H1 (cell line): ENCODE measurements around the gene HSF4. TPM values are rescaled to one million over a fixed set of nuclear protein-coding genes. Genes with fewer than 3 reads are reported as not detected.

Experiments used
- CTCF ChIA-PET: fragments of 300-600 bp; sonication (Branson Sonifier 250); formaldehyde crosslinking; loops from one replicate; lab custom pipeline; 2021; ENCODE audit not compliant: partially characterized antibody; lab: Charles Lee
- POLR2A ChIA-PET: fragments of 300-600 bp; sonication (Branson Sonifier 250); formaldehyde crosslinking; loops from one replicate; lab custom pipeline; 2021; ENCODE audit warnings: inconsistent platforms; ENCODE audit not compliant: partially characterized antibody; lab: Charles Lee
- DNase-seq, 2 experiments: peaks; one replicate each; pipeline versions ENCODE4 v3.0.0 to v3.0.0-alpha.2; 2010 to 2022; ENCODE audit warnings: low spot score in 2 of 2, low read depth in 1 of 2, mixed read lengths in 1 of 2
- FAIRE-seq: peaks from 2 replicates; lab custom pipeline; 2011; peaks lifted over from hg19 to GRCh38; lab: Jason Lieb, UNC
- H2AFZ ChIP-seq: 2 replicates; pipeline ENCODE4 v1.8.1; 2012; ENCODE audit warnings: low read length, inconsistent platforms
- H2AK5ac ChIP-seq: 2 replicates; pipeline ENCODE4 v1.6.1; 2013; ENCODE audit warnings: low read depth, low read length
- H2BK120ac ChIP-seq: replicated peaks from 2 replicates; pipeline ENCODE3; 2013; ENCODE audit warnings: low read depth, low read length, inconsistent platforms
- H2BK12ac ChIP-seq: 2 replicates; pipeline ENCODE4 v1.6.1; 2013; ENCODE audit warnings: low read depth, low read length
- H2BK15ac ChIP-seq: 2 replicates; pipeline ENCODE4 v1.6.1; 2013; ENCODE audit warnings: low read length
- H2BK20ac ChIP-seq: 2 replicates; pipeline ENCODE4 v1.6.1; 2013; ENCODE audit warnings: low read length
- H2BK5ac ChIP-seq: 2 replicates; pipeline ENCODE4 v1.6.1; 2013; ENCODE audit warnings: low read depth, low read length
- H3K14ac ChIP-seq: 2 replicates; pipeline ENCODE4 v1.6.1; 2013; ENCODE audit warnings: inconsistent platforms; ENCODE audit not compliant: insufficient read length
- H3K18ac ChIP-seq: 2 replicates; pipeline ENCODE4 v1.6.1; 2013; ENCODE audit warnings: low read length; ENCODE audit errors: extremely low read depth
- H3K23ac ChIP-seq: 2 replicates; pipeline ENCODE4 v1.6.1; 2013; ENCODE audit warnings: inconsistent platforms; ENCODE audit not compliant: insufficient read length
- H3K23me2 ChIP-seq: 2 replicates; pipeline ENCODE4 v1.6.1; 2013; ENCODE audit warnings: low read depth, low read length
- H3K27ac ChIP-seq: 2 replicates; pipeline ENCODE4 v1.6.1; 2011; ENCODE audit warnings: low read depth, low read length, inconsistent platforms
- H3K27me3 ChIP-seq, 4 experiments: replicated peaks in 1 of 4; 1 replicate in 1 of 4; 2 replicates in 3 of 4; pipeline versions ENCODE4 v1.6.1 to v1.8.1; 2011 to 2013; ENCODE audit warnings: low read length in 3 of 4, mild to moderate bottlenecking in 3 of 4, inconsistent platforms in 2 of 4, mixed read lengths in 2 of 4, moderate library complexity in 1 of 4; ENCODE audit not compliant: control insufficient read depth in 3 of 4, insufficient read depth in 3 of 4; ENCODE audit errors: extremely low read depth in 1 of 4
- H3K36me3 ChIP-seq, 4 experiments: 2 replicates each; pipeline versions ENCODE4 v1.6.1 to v1.8.1; 2011 to 2013; ENCODE audit warnings: mild to moderate bottlenecking in 4 of 4, low read length in 3 of 4, moderate library complexity in 2 of 4, control low read depth in 1 of 4, inconsistent platforms in 1 of 4; ENCODE audit not compliant: insufficient read depth in 4 of 4, control insufficient read depth in 2 of 4
- H3K4ac ChIP-seq: replicated peaks from 2 replicates; pipeline ENCODE3; 2013; ENCODE audit warnings: low read length, low read depth, mixed read lengths, inconsistent platforms; ENCODE audit not compliant: insufficient read length
- H3K4me1 ChIP-seq, 4 experiments: replicated peaks in 1 of 4; 1 replicate in 1 of 4; 2 replicates in 3 of 4; pipeline versions ENCODE4 v1.6.1 to v1.8.1; 2011 to 2013; ENCODE audit warnings: low read length in 3 of 4, inconsistent platforms in 2 of 4, mixed read lengths in 1 of 4; ENCODE audit not compliant: insufficient read depth in 4 of 4, control insufficient read depth in 3 of 4
- H3K4me2 ChIP-seq, 2 experiments: 2 replicates each; pipeline versions ENCODE4 v1.6.1 to v1.8.1; 2011 to 2013; ENCODE audit warnings: low read depth in 2 of 2, low read length in 2 of 2, control low read depth in 1 of 2, inconsistent platforms in 1 of 2, mild to moderate bottlenecking in 1 of 2; ENCODE audit not compliant: insufficient read depth in 1 of 2
- H3K4me3 ChIP-seq, 4 experiments: fragments of 200-600, 300-600 bp in 1 of 4; sonication (generic), shearing (Covaris generic), sonication (Bioruptor Twin) in 1 of 4; 2 replicates each; pipeline versions ENCODE4 v1.5.1 to v1.8.1; 2011 to 2016; ENCODE audit warnings: low read length in 4 of 4, low read depth in 3 of 4, control low read depth in 2 of 4, inconsistent platforms in 2 of 4, mild to moderate bottlenecking in 2 of 4, mixed read lengths in 1 of 4, moderate library complexity in 1 of 4; ENCODE audit not compliant: insufficient read depth in 2 of 4; ENCODE audit errors: extremely low read depth in 1 of 4
- H3K56ac ChIP-seq: replicated peaks from 2 replicates; pipeline ENCODE3; 2013; ENCODE audit warnings: low read depth, mild to moderate bottlenecking, mixed read lengths, low read length, inconsistent platforms; ENCODE audit not compliant: insufficient read length
- H3K79me1 ChIP-seq: 2 replicates; pipeline ENCODE4 v1.6.1; 2013; ENCODE audit warnings: low read depth, low read length, control low read depth
- H3K79me2 ChIP-seq, 2 experiments: 2 replicates each; pipeline versions ENCODE4 v1.6.1 to v1.8.1; 2012 to 2013; ENCODE audit warnings: low read length in 2 of 2, mild to moderate bottlenecking in 2 of 2, inconsistent platforms in 1 of 2; ENCODE audit not compliant: insufficient read depth in 2 of 2, control insufficient read depth in 1 of 2
- H3K9ac ChIP-seq, 4 experiments: replicated peaks in 1 of 4; 1 replicate in 1 of 4; 2 replicates in 3 of 4; pipeline versions ENCODE4 v1.6.1 to v1.8.1; 2011 to 2013; ENCODE audit warnings: low read depth in 3 of 4, low read length in 3 of 4, control low read depth in 2 of 4, mild to moderate bottlenecking in 2 of 4, moderate library complexity in 2 of 4, inconsistent platforms in 1 of 4; ENCODE audit errors: extremely low read depth in 1 of 4
- H3K9me3 ChIP-seq, 2 experiments: 2 replicates each; pipeline versions ENCODE4 v1.6.1 to v1.8.1; 2012 to 2013; ENCODE audit warnings: mild to moderate bottlenecking in 2 of 2, moderate library complexity in 2 of 2, control low read depth in 1 of 2, inconsistent platforms in 1 of 2, low read depth in 1 of 2, low read length in 1 of 2, mixed read lengths in 1 of 2; ENCODE audit not compliant: insufficient read depth in 2 of 2
- H4K20me1 ChIP-seq, 2 experiments: replicated peaks in 1 of 2; 2 replicates each; pipeline versions ENCODE3 to v1.8.1; 2011 to 2013; ENCODE audit warnings: inconsistent platforms in 2 of 2, low read length in 2 of 2, mild to moderate bottlenecking in 1 of 2; ENCODE audit not compliant: insufficient read depth in 2 of 2, control insufficient read depth in 1 of 2
- H4K5ac ChIP-seq: 2 replicates; pipeline ENCODE4 v1.6.1; 2013; ENCODE audit warnings: low read length, low read depth, mixed read lengths, inconsistent platforms; ENCODE audit not compliant: insufficient read length
- H4K8ac ChIP-seq: 2 replicates; pipeline ENCODE4 v1.8.0; 2013; ENCODE audit warnings: mild to moderate bottlenecking, moderate library complexity, low read length, inconsistent platforms; ENCODE audit not compliant: insufficient read depth; ENCODE audit errors: extremely low read depth
- H4K91ac ChIP-seq: replicated peaks from 2 replicates; pipeline ENCODE3; 2013; ENCODE audit warnings: low read length, mixed read lengths, inconsistent platforms; ENCODE audit not compliant: insufficient read length
- BRCA1 ChIP-seq: IDR thresholded peaks from 2 replicates; pipeline ENCODE4 v1.6.1; 2012; ENCODE audit warnings: low read depth, low read length, improper control_type of control experiment
- CREB1 ChIP-seq: IDR thresholded peaks from 2 replicates; pipeline ENCODE4 v1.6.1; 2012; ENCODE audit warnings: inconsistent platforms
- EZH2 ChIP-seq: fragments of 200-600 bp; sonication (generic); IDR thresholded peaks from 2 replicates; pipeline ENCODE4 v1.7.1; 2012; ENCODE audit warnings: low read depth, mild to moderate bottlenecking, moderate library complexity, low read length, inconsistent platforms; ENCODE audit not compliant: severe bottlenecking
- GABPA ChIP-seq: IDR thresholded peaks from 2 replicates; pipeline ENCODE4 v1.6.1; 2011; ENCODE audit warnings: mild to moderate bottlenecking, low read length, moderate library complexity, borderline replicate concordance; ENCODE audit not compliant: insufficient read depth
- JUND ChIP-seq: IDR thresholded peaks from 2 replicates; pipeline ENCODE4 v1.6.1; 2011; ENCODE audit warnings: mild to moderate bottlenecking, improper control_type of control experiment, low read length
- KDM1A ChIP-seq: fragments of 200-600, 300-600 bp; sonication (generic); IDR thresholded peaks from 2 replicates; pipeline ENCODE4 v1.7.1; 2016; ENCODE audit warnings: mild to moderate bottlenecking, low read length, borderline replicate concordance
- NRF1 ChIP-seq: IDR thresholded peaks from 2 replicates; pipeline ENCODE4 v1.6.1; 2011; ENCODE audit warnings: mild to moderate bottlenecking, low read depth, low read length, improper control_type of control experiment
- POLR2AphosphoS5 ChIP-seq: IDR thresholded peaks from 2 replicates; pipeline ENCODE4 v1.6.1; 2011; ENCODE audit warnings: low read depth, low read length
- RAD21 ChIP-seq, 2 experiments: IDR thresholded peaks in 1 of 2; conservative IDR thresholded peaks in 1 of 2; 2 replicates each; pipeline ENCODE4 v1.6.1; 2011; ENCODE audit warnings: low read depth in 2 of 2, low read length in 2 of 2, improper control_type of control experiment in 1 of 2, inconsistent platforms in 1 of 2, mild to moderate bottlenecking in 1 of 2, moderate library complexity in 1 of 2
- RFX5 ChIP-seq: IDR thresholded peaks from 2 replicates; pipeline ENCODE4 v1.6.1; 2011; ENCODE audit warnings: low read depth, low read length, improper control_type of control experiment, borderline replicate concordance
- WGBS, 2 experiments: shearing (Covaris generic) in 1 of 2; methylation state at CpG; one replicate each; pipeline versions ENCODE4 v1.1.6 to v1.1.7; 2013 to 2015; ENCODE audit warnings: low lambda C conversion rate in 2 of 2, mixed read lengths in 2 of 2, inconsistent platforms in 1 of 2, low coverage in 1 of 2, missing lambda C conversion rate in 1 of 2; ENCODE audit not compliant: insufficient replicate concordance in 2 of 2, insufficient coverage in 1 of 2, insufficient read length in 1 of 2; ENCODE audit errors: extremely low coverage in 1 of 2, missing lambda C conversion rate in 1 of 2; 5-methylcytosine and 5-hydroxymethylcytosine counted together
- polyA plus RNA-seq, 7 experiments: library from polyadenylated mRNA; depleted of rRNA in 3 of 7; stranded (reverse) in 5 of 7; unstranded in 2 of 7; fragments of >200 nt in 5 of 7; fragments of 200-250 nt in 2 of 7; gene quantifications; 1 replicate in 5 of 7; 2 replicates in 1 of 7; 4 replicates in 1 of 7; pipeline versions ENCODE4 v1.2.1 to v1.2.3, GENCODE V29; 2011 to 2013; ENCODE audit warnings: missing spikeins in 2 of 7, mixed read lengths in 2 of 7
- total RNA-seq: library from RNA; stranded (reverse); fragmentation: NEBNext Ultra II Directional; extraction: Animal tissue kit (Norgen Biotek cat#: 25700); gene quantifications from 2 replicates; pipeline ENCODE4 v1.2.1, GENCODE V29; 2021
- TF ChIP-seq, protein P1 (sequence below), 3 experiments: IDR thresholded peaks; 1 replicate in 2 of 3; 2 replicates in 1 of 3; pipeline versions ENCODE4 v1.5.1 to v1.6.1; 2011; ENCODE audit warnings: low read length in 3 of 3, mild to moderate bottlenecking in 3 of 3, inconsistent platforms in 2 of 3, low read depth in 1 of 3, moderate library complexity in 1 of 3; ENCODE audit not compliant: insufficient read depth in 1 of 3; ENCODE audit errors: control extremely low read depth in 1 of 3

Gene HSF4
- total and polyA plus RNA-seq, 2 of the 8 experiments (the other 6 are each of a cell fraction or from before 2014, with no cell fraction given), result 0.14 TPM; not detected in 1

DNA sequence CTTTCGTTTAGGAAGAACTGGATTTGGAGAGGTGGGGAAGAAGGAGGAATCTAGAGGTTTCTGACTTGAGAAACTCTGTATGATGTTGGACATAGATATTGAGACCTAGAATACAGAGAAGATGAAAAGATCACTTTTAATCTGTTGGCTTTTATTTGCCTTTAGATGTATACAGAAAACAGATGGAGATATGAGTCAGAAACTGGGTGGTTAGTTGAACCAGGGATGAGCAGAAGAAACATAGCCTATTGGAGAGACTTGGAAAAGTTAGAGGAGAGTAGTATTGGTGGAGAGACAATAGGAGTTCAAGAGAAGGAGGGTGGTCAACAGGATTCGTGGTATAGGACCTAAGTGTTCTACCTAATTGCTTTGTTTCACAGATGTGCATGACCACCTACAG lies 49.8 kb upstream of the HSF4 start:
- H2BK12ac ChIP-seq, result no peak overlapping the region
- H3K56ac ChIP-seq, result no peak overlapping the region
- DNase-seq, result no peak
- H2BK20ac ChIP-seq, result no peak overlapping the region
- no peak overlapping the region for H3K4me2 ChIP-seq
- no peak overlapping the region for H3K23ac ChIP-seq
- no peak overlapping the region for H2BK5ac ChIP-seq
- H3K4me1 ChIP-seq, result 0 out of 7 replicates have a peak, but pooled peaks cover 0 to 2% (median 0%) of the 10 kb centered on the region in 4 experiments
- H3K79me1 ChIP-seq, result peaks cover 11% of the 10 kb centered on the region; the same call in 1 of the 2 replicates
- no peak overlapping the region for H3K4me3 ChIP-seq
- H4K5ac ChIP-seq, result no peak overlapping the region
- H3K14ac ChIP-seq, result no peak overlapping the region
- ChIA-PET CTCF (interaction anchor here (0.6 to 3.6 kb wide), 13 partner anchors 8 to 205 kb away, joined by 3 to 22 read pairs (median 3); partner anchors contain the start of gene B3GNT9), POLR2A (interaction anchor here (1.2 kb wide), 1 partner anchor 108 kb away, joined by 3 read pairs; no protein-coding TSS in a partner anchor)
- no peak overlapping the region for H3K27ac ChIP-seq
- 93 to 100% methylated on average over 1 to 2 of the region's 2 CpGs for WGBS, 2 experiments
- no peak for FAIRE-seq
- no peak overlapping the region for H2AFZ ChIP-seq
- H2BK15ac ChIP-seq, result no peak overlapping the region
- H2AK5ac ChIP-seq, result no peak overlapping the region
- no peak overlapping the region for H4K8ac ChIP-seq
- peaks cover 7 to 61% of the 10 kb centered on the region in 2 experiments; a peak in 3 of 4 replicates for H3K79me2 ChIP-seq
- H3K36me3 ChIP-seq, result no peaks in the 10 kb centered on the region
- H3K9ac ChIP-seq, result no peak overlapping the region
- no peak overlapping the region for H3K18ac ChIP-seq
- no peak overlapping the region for H3K4ac ChIP-seq
- no peak overlapping the region for H4K91ac ChIP-seq
- no peak overlapping the region for H2BK120ac ChIP-seq
- H3K9me3 ChIP-seq, result no peaks in the 10 kb centered on the region
- H4K20me1 ChIP-seq, result peaks cover 3 to 6% of the 10 kb centered on the region in 2 experiments
- H3K23me2 ChIP-seq, result peaks cover 5% of the 10 kb centered on the region
- no peaks in the 10 kb centered on the region for H3K27me3 ChIP-seq
- no peak for TF ChIP-seq POLR2AphosphoS5
- no peak for TF ChIP-seq NRF1
- no peak for TF ChIP-seq KDM1A
- TF ChIP-seq, protein P1, sequence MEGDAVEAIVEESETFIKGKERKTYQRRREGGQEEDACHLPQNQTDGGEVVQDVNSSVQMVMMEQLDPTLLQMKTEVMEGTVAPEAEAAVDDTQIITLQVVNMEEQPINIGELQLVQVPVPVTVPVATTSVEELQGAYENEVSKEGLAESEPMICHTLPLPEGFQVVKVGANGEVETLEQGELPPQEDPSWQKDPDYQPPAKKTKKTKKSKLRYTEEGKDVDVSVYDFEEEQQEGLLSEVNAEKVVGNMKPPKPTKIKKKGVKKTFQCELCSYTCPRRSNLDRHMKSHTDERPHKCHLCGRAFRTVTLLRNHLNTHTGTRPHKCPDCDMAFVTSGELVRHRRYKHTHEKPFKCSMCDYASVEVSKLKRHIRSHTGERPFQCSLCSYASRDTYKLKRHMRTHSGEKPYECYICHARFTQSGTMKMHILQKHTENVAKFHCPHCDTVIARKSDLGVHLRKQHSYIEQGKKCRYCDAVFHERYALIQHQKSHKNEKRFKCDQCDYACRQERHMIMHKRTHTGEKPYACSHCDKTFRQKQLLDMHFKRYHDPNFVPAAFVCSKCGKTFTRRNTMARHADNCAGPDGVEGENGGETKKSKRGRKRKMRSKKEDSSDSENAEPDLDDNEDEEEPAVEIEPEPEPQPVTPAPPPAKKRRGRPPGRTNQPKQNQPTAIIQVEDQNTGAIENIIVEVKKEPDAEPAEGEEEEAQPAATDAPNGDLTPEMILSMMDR (IDR thresholded peaks at IDR 0.05; ENCODE audit: control extremely low read depth in 1 of 3, insufficient read depth in 1 of 3, low read depth in 1 of 3, low read length in 3 of 3), result no peak
- no peak for TF ChIP-seq RFX5
- no peak for TF ChIP-seq CREB1
- no peak for TF ChIP-seq RAD21 (IDR thresholded peaks at IDR 0.05 in 1 of 2, conservative IDR thresholded peaks at IDR 0.05 in 1 of 2; ENCODE audit: low read depth in 2 of 2, low read length in 2 of 2)
- no peak for TF ChIP-seq JUND
- no peak for TF ChIP-seq BRCA1
- no peak for TF ChIP-seq GABPA
- no peak for TF ChIP-seq EZH2
